HepG2 (cell line): ENCODE results near the gene DMRT1. TPM values are rescaled to one million over a fixed set of nuclear protein-coding genes. Genes with fewer than 3 reads are reported as not detected.
A peak's percentile ranks its signal among the peaks of the same experiment; 100 is the strongest.

Experiments used
- ATAC-seq: fragments of 200-7000 bp; cut with Tn5 transposase; 3 replicates; pipeline ENCODE4 v1.9.1; 2020; ENCODE audit warnings: mild to moderate bottlenecking, moderate library complexity
- BruUV-seq: library from RNA; stranded (reverse); fragments of 400-500 nt; replicated peaks from 2 replicates; lab custom pipeline; 2021; lab: Mats Ljungman, UMichigan
- CTCF ChIA-PET: fragments of 300-600 bp; formaldehyde crosslinking; extraction: SDS; loops from one replicate; lab custom pipeline; 2021; ENCODE audit warnings: low total read pairs, inconsistent platforms, low intra/inter-chr PET ratio; lab: Yijun Ruan, JAX
- POLR2A ChIA-PET: fragments of 350-600 bp; sonication (Branson Sonifier 250); formaldehyde crosslinking; loops from one replicate; lab custom pipeline; 2020; ENCODE audit warnings: antibody characterized with exemption, inconsistent platforms; lab: Yijun Ruan, JAX
- DNase-seq: peaks from one replicate; pipeline ENCODE4 v3.0.0-alpha.2; 2015; ENCODE audit warnings: low spot score
- FAIRE-seq: peaks from 3 replicates; lab custom pipeline; 2011; peaks lifted over from hg19 to GRCh38; lab: Jason Lieb, UNC
- H2AFZ ChIP-seq: one replicate; pipeline ENCODE4 v1.6.1; 2011; ENCODE audit warnings: low read length, inconsistent platforms
- H3K27ac ChIP-seq: fragments of 300-600 bp; 3 replicates; pipeline ENCODE4 v1.8.0; 2011; ENCODE audit warnings: mixed run types, mild to moderate bottlenecking, mixed read lengths, low read length, inconsistent platforms; ENCODE audit not compliant: insufficient read depth; ENCODE audit errors: extremely low read length
- H3K27me3 ChIP-seq, 2 experiments: fragments of 200-600 bp in 1 of 2; 2 replicates in 1 of 2; 3 replicates in 1 of 2; pipeline versions ENCODE4 v1.6.0 to v1.8.0; 2011; ENCODE audit warnings: low read length in 2 of 2, mild to moderate bottlenecking in 2 of 2, moderate library complexity in 2 of 2, inconsistent platforms in 1 of 2; ENCODE audit not compliant: insufficient read depth in 2 of 2, control insufficient read depth in 1 of 2
- H3K36me3 ChIP-seq, 2 experiments: fragments of 200-600 bp in 1 of 2; replicated peaks in 1 of 2; 2 replicates in 1 of 2; 3 replicates in 1 of 2; pipeline versions ENCODE4 v1.5.1 to v1.8.0; 2011; ENCODE audit warnings: low read length in 2 of 2, inconsistent platforms in 1 of 2; ENCODE audit not compliant: insufficient read depth in 2 of 2, control insufficient read depth in 1 of 2
- H3K4me1 ChIP-seq: 2 replicates; pipeline ENCODE4 v1.5.1; 2012; ENCODE audit warnings: low read length, inconsistent platforms; ENCODE audit not compliant: insufficient read depth
- H3K4me2 ChIP-seq: 2 replicates; pipeline ENCODE4 v1.6.0; 2011; ENCODE audit warnings: low read depth, low read length, inconsistent platforms
- H3K4me3 ChIP-seq, 3 experiments: fragments of 200-600 bp in 1 of 3; sonication (generic), shearing (Covaris generic) in 1 of 3; replicated peaks in 1 of 3; 2 replicates each; pipeline ENCODE4 v1.5.1; 2011 to 2016; ENCODE audit warnings: low read length in 3 of 3, inconsistent platforms in 2 of 3, low read depth in 2 of 3, mild to moderate bottlenecking in 2 of 3, control low read depth in 1 of 3, mixed read lengths in 1 of 3; ENCODE audit not compliant: insufficient read depth in 1 of 3
- H3K79me2 ChIP-seq: one replicate; pipeline ENCODE4 v1.6.1; 2011; ENCODE audit warnings: low read length, inconsistent platforms; ENCODE audit not compliant: insufficient read depth
- H3K9ac ChIP-seq: 2 replicates; pipeline ENCODE4 v1.6.0; 2011; ENCODE audit warnings: mild to moderate bottlenecking, low read depth, low read length, inconsistent platforms; ENCODE audit not compliant: insufficient read depth
- H3K9me3 ChIP-seq: 2 replicates; pipeline ENCODE4 v1.5.1; 2012; ENCODE audit warnings: mild to moderate bottlenecking, low read length
- H4K20me1 ChIP-seq: 2 replicates; pipeline ENCODE4 v1.6.0; 2011; ENCODE audit warnings: inconsistent platforms, mild to moderate bottlenecking, low read length, moderate library complexity; ENCODE audit not compliant: insufficient read depth
- GABPA ChIP-seq, 2 experiments: IDR thresholded peaks; 2 replicates each; pipeline ENCODE4 v1.6.1; 2011 to 2016; ENCODE audit warnings: low read depth in 2 of 2, low read length in 1 of 2, missing biosample characterization in 1 of 2, missing genetic modification characterization in 1 of 2
- HOXA9 ChIP-seq: sonication (generic); formaldehyde crosslinking; IDR thresholded peaks from 2 replicates; pipeline ENCODE4 v1.8.1; 2022; ENCODE audit warnings: missing genetic modification reagents, mild to moderate bottlenecking, moderate library complexity, borderline replicate concordance
- IKZF5 ChIP-seq: IDR thresholded peaks from 2 replicates; pipeline ENCODE4 v1.6.1; 2018; ENCODE audit warnings: missing genetic modification reagents, mild to moderate bottlenecking, missing compliant biosample characterization
- MAFK ChIP-seq, 2 experiments: IDR thresholded peaks in 1 of 2; conservative IDR thresholded peaks in 1 of 2; 2 replicates each; pipeline ENCODE4 v1.6.1; 2011; ENCODE audit warnings: improper control_type of control experiment in 2 of 2, low read length in 2 of 2
- TCF7 ChIP-seq: sonication (generic); IDR thresholded peaks from 2 replicates; pipeline ENCODE4 v1.6.1; 2016; ENCODE audit warnings: antibody characterized with exemption, low read depth
- ZBTB14 ChIP-seq: sonication (generic); formaldehyde crosslinking; IDR thresholded peaks from 2 replicates; pipeline ENCODE4 v1.4.0; 2020; ENCODE audit warnings: missing genetic modification reagents
- ZNF362 ChIP-seq: sonication (generic); formaldehyde crosslinking; IDR thresholded peaks from 2 replicates; pipeline ENCODE4 v1.4.0; 2020; ENCODE audit warnings: missing genetic modification reagents, mild to moderate bottlenecking, borderline replicate concordance
- ZNF609 ChIP-seq: sonication (generic); formaldehyde crosslinking; IDR thresholded peaks from 2 replicates; pipeline ENCODE4 v1.4.0; 2020; ENCODE audit warnings: mild to moderate bottlenecking, missing genetic modification reagents, borderline replicate concordance
- WGBS: methylation state at CpG from one replicate; pipeline ENCODE4 v1.1.6; 2017; ENCODE audit warnings: low lambda C conversion rate; 5-methylcytosine and 5-hydroxymethylcytosine counted together
- in situ Hi-C: cut with HindIII; loops from 2 replicates; pipeline ENCODE4 v1.10.0; 2017; ENCODE audit warnings: low pct_unique_long_range_greater_than_20kb; ENCODE audit not compliant: extremely low pct_ligation_motif_present
- intact Hi-C: fragments of 100-400 bp; cut with micrococcal nuclease; formaldehyde crosslinking; loops from one replicate; pipeline ENCODE4 v1.10.0; 2022; ENCODE audit not compliant: unreplicated experiment
- polyA plus RNA-seq, 8 experiments: library from polyadenylated mRNA; depleted of rRNA in 3 of 8; stranded (reverse) in 7 of 8; unstranded in 1 of 8; fragments of >200 nt; fragmentation: Illumina TruSeq in 4 of 8; extraction: Trizol in 4 of 8; gene quantifications; 2 replicates each; pipeline versions ENCODE4 v1.2.1 to v1.2.3, GENCODE V29; 2011 to 2016; ENCODE audit warnings: low read depth in 4 of 8, missing spikeins in 1 of 8, mixed read lengths in 1 of 8; ENCODE audit not compliant: insufficient read depth in 1 of 8
- total RNA-seq, 5 experiments: library from RNA; depleted of rRNA; stranded (reverse); fragments of >200 nt; fragmentation: Illumina TruSeq; extraction: Trizol; gene quantifications; 2 replicates each; pipeline ENCODE4 v1.2.3, GENCODE V29; 2016; ENCODE audit warnings: low read depth in 1 of 5

The DMRT1 gene
- total and polyA plus RNA-seq, 2 of the 13 experiments (the other 11 are each of a cell fraction or from before 2014, with no cell fraction given): not detected

- no peaks in the 10 kb centered on the region for H3K9me3 ChIP-seq
- H3K4me2 ChIP-seq: no peak overlapping the region
- H2AFZ ChIP-seq: no peak overlapping the region
- intact Hi-C loops: no loop called here
- WGBS: 1% methylated on average over 4 of the region's 4 CpGs
- H3K9ac ChIP-seq: no peak overlapping the region
- peaks cover 1 to 12% of the 10 kb centered on the region in 2 experiments; a peak in 3 of 5 replicates for H3K27me3 ChIP-seq
- no peaks in the 10 kb centered on the region for H3K79me2 ChIP-seq
- ChIA-PET POLR2A (no interaction called here), CTCF (no interaction called here)
- no peak for FAIRE-seq
- H3K4me3 ChIP-seq: no peak overlapping the region
- in situ Hi-C loops: no loop called here
- no peaks in the 10 kb centered on the region for H3K4me1 ChIP-seq
- TF ChIP-seq HOXA9 (CRISPR knock-in tag) (no peak), ZNF362 (peak; percentile 61; the same call in 1 of the 2 replicates), TCF7 (peak; percentile 23; the same call in 1 of the 2 replicates)
- BruUV-seq: no TSS peak
- no peaks in the 10 kb centered on the region for H3K36me3 ChIP-seq
- H3K27ac ChIP-seq: no peak overlapping the region
- DNase-seq: peak; percentile 35
- peak; percentile 36; the same call in 2 of the 3 replicates for ATAC-seq
- no peaks in the 10 kb centered on the region for H4K20me1 ChIP-seq
Observed at GRCh38 chr9:882416-882924, 41.0 kb downstream of the DMRT1 start.

- Histone ChIP-seq H3K4me2 (no peak overlapping the region), H3K4me1 (no peaks in the 10 kb centered on the region), H3K79me2 (no peaks in the 10 kb centered on the region), H3K9me3 (no peaks in the 10 kb centered on the region), H3K27ac (no peak overlapping the region), H4K20me1 (no peaks in the 10 kb centered on the region), H3K9ac (no peak overlapping the region), H3K27me3 (peaks cover 1 to 12% of the 10 kb centered on the region in 2 experiments; a peak in 3 of 5 replicates), H3K36me3 (no peaks in the 10 kb centered on the region), H3K4me3 (no peak overlapping the region), H2AFZ (no peak overlapping the region)
- FAIRE-seq: no peak
- CTCF ChIA-PET: no interaction called here
- in situ Hi-C loops (no loop called here), intact Hi-C loops (no loop called here)
- ATAC-seq: no peak
- 43% methylated on average over 8 of the region's 8 CpGs for WGBS
- POLR2A ChIA-PET: no interaction called here
- DNase-seq: no peak
- BruUV-seq: no TSS peak
- TF ChIP-seq MAFK (conservative IDR thresholded peaks at IDR 0.05 in 1 of 2, IDR thresholded peaks at IDR 0.05 in 1 of 2; ENCODE audit: low read length in 2 of 2) (no peak), IKZF5 (CRISPR knock-in tag) (no peak), ZNF609 (CRISPR knock-in tag) (no peak), ZBTB14 (CRISPR knock-in tag) (no peak), GABPA (IDR thresholded peaks at IDR 0.05; ENCODE audit: low read depth, low read length) (no peak), GABPA (CRISPR knock-in tag; IDR thresholded peaks at IDR 0.05; ENCODE audit: low read depth) (no peak)
Observed at GRCh38 chr9:883011-883410, 41.5 kb downstream of the DMRT1 start.
